GM21619 (cell line): ENCODE data around the gene SLAMF8.

Experiments used
- ATAC-seq: cut with Tn5 transposase; IDR thresholded peaks from one replicate; pipeline ENCODE4 v1.9.1; 2021; ENCODE audit not compliant: unreplicated experiment

SLAMF8 gene

GRCh38 chr1:159817276-159818041 is 9.2 kb upstream of the SLAMF8 start:
- ATAC-seq, result no peak

DNA sequence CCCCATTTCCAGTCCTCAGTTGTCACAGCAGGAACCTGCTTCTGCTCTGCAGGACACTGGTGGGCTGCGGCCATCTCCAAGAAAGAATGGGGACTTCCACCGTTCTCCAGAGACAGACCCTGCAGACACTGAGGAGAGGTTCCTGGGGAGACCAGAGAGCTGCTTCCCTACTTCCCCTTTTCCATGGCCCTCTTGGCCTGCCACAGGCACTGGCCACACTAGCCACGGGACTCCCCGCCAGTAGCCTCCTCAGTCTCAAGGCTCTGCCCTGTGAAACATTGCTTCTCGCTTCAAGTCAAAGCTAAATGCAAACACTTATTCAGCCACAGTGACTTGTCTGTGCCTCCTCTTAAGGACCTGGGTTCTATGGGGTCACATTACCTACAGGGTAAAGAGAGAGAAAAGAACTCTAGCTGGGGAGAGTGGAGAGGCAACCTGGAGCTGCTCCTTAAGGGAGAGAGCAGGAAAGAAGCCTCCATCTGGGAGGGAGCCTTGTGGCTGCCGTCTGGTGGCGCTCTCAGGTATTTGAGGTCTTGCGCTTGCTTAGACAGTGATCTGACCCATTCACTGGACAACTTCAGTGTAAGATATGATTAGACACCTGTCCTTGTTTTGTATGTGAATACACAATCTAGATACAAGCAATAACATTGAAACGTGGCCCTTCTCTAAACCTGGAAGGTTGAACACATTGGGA is 5.4 kb upstream of the SLAMF8 start:
- peak; percentile 71 for ATAC-seq

- ATAC-seq, result no peak
These were observed 3.3 kb upstream of the SLAMF8 start for GRCh38 chr1:159823406-159823805.

- no peak for ATAC-seq
These were observed 1.1 kb upstream of the SLAMF8 start for GRCh38 chr1:159825564-159825963.

GRCh38 chr1:159827102-159827490 is 423 bp downstream of the SLAMF8 start:
- no peak for ATAC-seq

GRCh38 chr1:159827549-159827948 is 876 bp downstream of the SLAMF8 start:
- ATAC-seq, result no peak

DNA sequence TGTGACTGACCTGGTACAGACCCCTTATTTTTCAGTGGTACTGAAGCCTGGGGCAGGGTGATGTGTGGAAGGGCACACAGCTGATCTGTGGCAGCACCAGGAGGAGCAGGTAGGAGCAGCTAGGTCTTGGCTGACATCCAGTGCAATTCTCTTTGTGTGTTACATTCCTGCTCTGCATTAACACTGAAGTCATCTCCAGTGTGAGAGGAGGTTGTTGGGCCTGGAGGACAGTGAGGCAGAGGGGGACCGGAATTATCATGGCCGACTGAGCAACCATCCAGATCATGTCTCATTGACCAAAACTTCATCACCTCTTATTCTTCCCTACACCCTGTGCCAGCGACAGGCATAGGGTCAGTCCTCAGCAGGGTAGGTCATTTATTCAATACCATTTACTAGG is 1.5 kb downstream of the SLAMF8 start:
- no peak for ATAC-seq

DNA sequence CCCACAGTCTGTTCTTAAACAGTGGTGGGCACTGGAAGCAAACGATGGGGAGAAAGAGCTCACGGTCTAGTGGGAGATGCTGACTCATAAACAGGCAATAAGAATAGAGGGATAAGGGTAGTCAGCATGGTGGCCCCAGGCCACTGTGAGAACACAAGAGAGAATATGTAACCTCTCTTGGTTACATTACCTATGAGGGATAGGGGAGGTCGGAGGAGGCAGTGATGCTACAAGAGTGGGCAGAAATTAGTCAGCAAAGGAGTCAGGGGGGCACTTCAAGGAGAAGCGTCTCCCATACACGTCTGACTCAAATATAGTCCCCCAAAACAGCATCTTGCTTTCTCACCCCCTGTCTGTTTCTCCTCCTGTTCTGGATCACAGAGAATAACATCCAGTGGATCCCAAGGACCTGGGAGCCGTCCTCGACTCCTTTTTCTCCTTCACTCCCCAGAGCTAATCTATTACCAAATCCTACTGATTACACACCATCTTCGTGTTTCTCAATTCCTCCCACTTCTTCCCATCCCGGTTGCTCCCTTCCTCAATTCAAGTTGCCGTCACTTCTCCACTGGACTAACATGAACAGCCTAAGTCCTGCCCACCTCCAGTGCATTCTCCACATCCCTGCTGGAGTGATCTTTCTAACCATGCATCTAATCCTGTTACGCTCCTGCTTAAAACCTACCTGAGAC is 2.1 kb downstream of the SLAMF8 start:
- ATAC-seq, result no peak

- ATAC-seq, result peak; percentile 70
These were observed 2.6 kb downstream of the SLAMF8 start for GRCh38 chr1:159829273-159829634.

- no peak for ATAC-seq
These were observed 3.3 kb downstream of the SLAMF8 start for GRCh38 chr1:159829822-159830465.

DNA sequence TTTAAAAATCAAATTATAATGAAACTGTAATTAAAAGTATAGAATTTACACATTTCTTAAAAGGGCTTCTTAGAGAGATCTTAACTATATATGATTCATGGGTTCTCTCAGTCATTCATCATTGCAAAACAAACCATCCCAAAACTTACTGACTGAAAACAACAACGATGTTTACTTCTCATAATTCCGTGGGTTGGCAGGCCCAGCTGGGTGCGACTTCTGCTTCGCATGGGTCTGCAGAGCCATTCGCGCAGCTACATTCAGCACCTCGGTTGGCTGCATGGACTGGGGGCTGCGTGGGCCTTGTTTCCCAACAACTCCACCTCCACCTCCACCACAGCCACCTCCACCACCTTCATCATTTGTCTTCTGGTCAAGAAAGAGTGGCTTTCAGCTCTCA is 4.0 kb downstream of the SLAMF8 start:
- ATAC-seq, result no peak

GRCh38 chr1:159831412-159832141 is 4.9 kb downstream of the SLAMF8 start:
- ATAC-seq, result no peak

- no peak for ATAC-seq
These were observed 5.6 kb downstream of the SLAMF8 start for GRCh38 chr1:159832309-159832708.

DNA sequence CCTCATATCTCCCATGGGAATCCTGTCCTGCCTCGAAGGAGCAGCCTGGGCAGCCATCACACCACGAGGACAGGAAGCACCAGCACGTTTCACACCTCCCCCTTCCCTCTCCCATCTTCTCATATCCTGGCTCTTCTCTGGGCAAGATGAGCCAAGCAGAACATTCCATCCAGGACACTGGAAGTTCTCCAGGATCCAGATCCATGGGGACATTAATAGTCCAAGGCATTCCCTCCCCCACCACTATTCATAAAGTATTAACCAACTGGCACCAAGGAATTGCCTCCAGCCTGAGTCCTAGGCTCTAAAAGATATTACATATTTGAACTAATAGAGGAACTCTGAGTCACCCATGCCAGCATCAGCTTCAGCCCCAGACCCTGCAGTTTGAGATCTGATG is 8.7 kb downstream of the SLAMF8 start:
- no peak for ATAC-seq

GRCh38 chr1:159835862-159836525 is 9.3 kb downstream of the SLAMF8 start:
- ATAC-seq, result no peak

DNA sequence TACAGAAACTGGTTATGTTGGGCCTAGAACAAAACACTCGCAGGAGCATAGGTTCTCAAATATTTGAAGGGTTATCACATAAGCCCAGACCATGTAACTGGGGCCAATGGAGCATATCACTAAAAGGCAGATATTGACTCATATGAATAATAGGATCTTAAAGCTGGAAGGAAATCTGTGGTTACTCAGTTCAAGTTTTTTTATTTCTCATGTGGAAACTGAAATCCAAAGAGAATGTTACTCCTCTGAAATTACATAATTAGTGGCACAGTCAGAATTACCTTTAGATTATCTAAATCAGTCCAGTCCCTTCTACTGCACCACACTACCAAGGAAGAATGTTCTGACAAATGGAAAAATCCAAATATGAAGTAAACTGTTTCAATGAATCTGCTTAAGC is 12.0 kb downstream of the SLAMF8 start:
- peak; percentile 67 for ATAC-seq

DNA sequence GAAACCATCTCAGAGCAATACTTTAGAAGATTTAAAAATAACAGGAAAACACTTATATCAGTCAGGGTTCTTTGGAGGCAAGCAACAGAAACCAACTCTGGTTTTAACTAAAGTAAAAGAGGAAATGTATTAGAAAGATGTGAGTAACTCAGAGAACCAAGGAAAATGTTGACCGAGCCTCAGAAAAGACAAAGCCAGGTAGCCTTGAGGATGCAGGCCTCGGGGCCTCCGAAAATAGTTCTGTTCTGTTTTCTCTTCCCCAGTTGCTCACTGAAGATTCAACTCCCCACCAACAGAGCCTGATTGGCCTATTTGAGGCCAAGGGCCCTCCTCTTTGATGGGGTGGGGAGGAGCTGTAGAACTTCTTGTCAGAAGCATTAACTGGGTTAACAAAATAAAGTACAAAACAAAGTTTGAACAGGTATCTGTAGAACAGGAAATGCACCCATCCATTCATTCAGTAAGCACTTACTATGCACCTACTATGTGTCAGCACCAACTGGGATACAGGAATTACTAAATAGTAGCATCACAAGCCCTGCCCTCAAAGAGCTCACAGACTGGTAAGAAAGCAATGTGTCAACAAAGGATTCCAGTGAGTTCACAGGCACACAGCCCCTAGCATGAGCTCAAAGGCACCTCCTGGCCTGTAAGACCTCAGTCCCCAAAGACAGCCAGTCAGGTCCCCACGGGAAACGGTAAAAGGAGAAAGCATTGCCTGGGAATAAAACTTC is 12.6 kb downstream of the SLAMF8 start:
- ATAC-seq, result peak; percentile 75

- ATAC-seq, result no peak
These were observed 15.1 kb downstream of the SLAMF8 start for GRCh38 chr1:159841749-159842148.

- ATAC-seq, result no peak
These were observed 16.8 kb downstream of the SLAMF8 start for GRCh38 chr1:159843459-159843858.
